ENCODE measurements around the gene IL20.
"Not testable (repeated sequence)": the region's sequence is repeated elsewhere in the genome, so short reads cannot be mapped to it uniquely, and the experiment has no call there.

IL20 gene

GRCh38 chr1:206846487-206846886 lies 18.9 kb upstream of the IL20 start:
- no peak for TF ChIP-seq CTCF (IDR thresholded peaks at IDR 0.05; ENCODE audit: unreplicated experiment in 3 of 3)
- Mint-ChIP-seq H3K9me3 (peaks cover 17% of the 10 kb centered on the region), H3K36me3 (ENCODE audit: low read depth) (no peaks in the 10 kb centered on the region), H3K27ac (no peak overlapping the region), H3K27me3 (ENCODE audit: low read depth) (peaks cover 20% of the 10 kb centered on the region), H3K4me1 (no peaks in the 10 kb centered on the region), H3K4me3 (no peak overlapping the region)

GRCh38 chr1:206847337-206847834 lies 18.0 kb upstream of the IL20 start:
- Mint-ChIP-seq H3K27me3 (ENCODE audit: low read depth) (peaks cover 11% of the 10 kb centered on the region), H3K36me3 (ENCODE audit: low read depth) (no peaks in the 10 kb centered on the region), H3K9me3 (peaks cover 24% of the 10 kb centered on the region), H3K27ac (no peak overlapping the region), H3K4me1 (no peaks in the 10 kb centered on the region), H3K4me3 (no peak overlapping the region)
- TF ChIP-seq CTCF (IDR thresholded peaks at IDR 0.05; ENCODE audit: unreplicated experiment in 3 of 3), result no peak

- Mint-ChIP-seq H3K9me3 (peaks cover 30% of the 10 kb centered on the region), H3K27me3 (ENCODE audit: low read depth) (peaks cover 5% of the 10 kb centered on the region), H3K4me1 (no peaks in the 10 kb centered on the region), H3K27ac (no peak overlapping the region), H3K36me3 (ENCODE audit: low read depth) (no peaks in the 10 kb centered on the region), H3K4me3 (no peak overlapping the region)
- TF ChIP-seq CTCF (IDR thresholded peaks at IDR 0.05; ENCODE audit: unreplicated experiment in 3 of 3), result no peak
Observed at GRCh38 chr1:206847946-206848345, 17.5 kb upstream of the IL20 start.

GRCh38 chr1:206850401-206850800 lies 15.0 kb upstream of the IL20 start:
- H3K9me3 Mint-ChIP-seq, result peaks cover 35% of the 10 kb centered on the region

GRCh38 chr1:206851341-206852010 lies 13.9 kb upstream of the IL20 start:
- H3K27ac Mint-ChIP-seq, result no peak overlapping the region
- H3K4me1 Mint-ChIP-seq, result no peaks in the 10 kb centered on the region
- H3K36me3 Mint-ChIP-seq (ENCODE audit: low read depth), result no peaks in the 10 kb centered on the region
- H3K4me3 Mint-ChIP-seq, result no peak overlapping the region
- peaks cover 35% of the 10 kb centered on the region for H3K9me3 Mint-ChIP-seq
- H3K27me3 Mint-ChIP-seq (ENCODE audit: low read depth), result peaks cover 12% of the 10 kb centered on the region
- TF ChIP-seq CTCF (IDR thresholded peaks at IDR 0.05; ENCODE audit: unreplicated experiment in 3 of 3), result no peak

More at GRCh38 chr1:206850401-206850800, 15.0 kb upstream of the IL20 start:
- no peak for TF ChIP-seq CTCF (IDR thresholded peaks at IDR 0.05; ENCODE audit: unreplicated experiment in 3 of 3)
- Mint-ChIP-seq H3K36me3 (ENCODE audit: low read depth) (no peaks in the 10 kb centered on the region), H3K4me1 (no peaks in the 10 kb centered on the region), H3K27ac (no peak overlapping the region), H3K4me3 (no peak overlapping the region), H3K27me3 (ENCODE audit: low read depth) (peaks cover 5% of the 10 kb centered on the region)

- H3K27ac Mint-ChIP-seq; H3K36me3 Mint-ChIP-seq (ENCODE audit: low read depth); H3K4me1 Mint-ChIP-seq; H3K4me3 Mint-ChIP-seq: not testable (repeated sequence)
- peaks cover 20% of the 10 kb centered on the region for H3K27me3 Mint-ChIP-seq (ENCODE audit: low read depth)
- peaks cover 35% of the 10 kb centered on the region for H3K9me3 Mint-ChIP-seq
Observed at GRCh38 chr1:206852662-206853061, 12.8 kb upstream of the IL20 start.

- H3K36me3 Mint-ChIP-seq (ENCODE audit: low read depth); H3K4me3 Mint-ChIP-seq; H3K27ac Mint-ChIP-seq; H3K4me1 Mint-ChIP-seq: not testable (repeated sequence)
- Mint-ChIP-seq H3K27me3 (ENCODE audit: low read depth) (peaks cover 22% of the 10 kb centered on the region), H3K9me3 (peaks cover 31% of the 10 kb centered on the region)
Observed at GRCh38 chr1:206853696-206854095, 11.7 kb upstream of the IL20 start.

Measured in nephron (organoid).